ENCODE measurements around the gene PISD.
A peak's percentile ranks its signal among the peaks of the same experiment; 100 is the strongest.
"Not testable (repeated sequence)": the region's sequence is repeated elsewhere in the genome, so short reads cannot be mapped to it uniquely, and the experiment has no call there.

The PISD gene

GRCh38 chr22:31604746-31605705, 57.0 kb downstream of the PISD start:
- DNase-seq, result no peak

GRCh38 chr22:31604137-31604705, 57.8 kb downstream of the PISD start:
- DNase-seq, result no peak

- no peak for DNase-seq
These were observed 58.4 kb downstream of the PISD start for GRCh38 chr22:31603574-31603973.

- no peak for DNase-seq
These were observed 58.9 kb downstream of the PISD start for GRCh38 chr22:31603081-31603525.

DNA sequence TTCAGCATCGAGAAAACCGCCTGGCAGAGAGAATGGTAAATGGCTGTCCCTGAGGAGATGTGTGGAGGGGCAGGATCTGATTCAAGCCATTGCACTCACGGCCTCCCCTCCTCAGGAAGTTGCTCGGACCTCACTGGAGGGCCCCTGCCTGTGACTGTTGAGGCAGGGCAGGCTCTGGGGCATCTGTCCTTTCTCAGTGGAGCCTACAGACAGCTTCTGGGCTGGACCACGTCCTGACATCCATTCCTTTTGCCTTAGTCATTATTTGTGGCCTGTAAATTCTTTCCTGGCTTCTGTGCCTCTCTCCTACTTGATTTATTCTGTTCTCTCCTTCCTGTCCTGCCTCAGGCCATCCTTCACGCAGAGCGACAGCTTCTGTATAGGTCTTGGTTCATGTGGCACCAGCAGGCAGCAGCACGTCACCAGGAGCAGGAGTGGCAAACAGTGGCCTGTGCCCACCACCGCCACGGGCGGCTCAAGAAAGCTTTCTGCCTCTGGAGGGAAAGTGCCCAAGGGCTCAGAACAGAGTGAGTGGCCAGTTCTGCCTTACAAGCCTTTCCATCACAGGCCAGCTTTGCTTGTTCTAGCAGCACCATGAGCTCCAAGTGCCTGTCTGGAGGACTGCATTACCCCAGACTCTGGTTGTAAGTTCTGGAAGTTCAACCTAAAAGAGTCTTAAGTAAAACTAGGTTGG, 59.6 kb downstream of the PISD start:
- no peak for DNase-seq

GRCh38 chr22:31595271-31595670, 66.7 kb downstream of the PISD start:
- DNase-seq, result no peak

DNA sequence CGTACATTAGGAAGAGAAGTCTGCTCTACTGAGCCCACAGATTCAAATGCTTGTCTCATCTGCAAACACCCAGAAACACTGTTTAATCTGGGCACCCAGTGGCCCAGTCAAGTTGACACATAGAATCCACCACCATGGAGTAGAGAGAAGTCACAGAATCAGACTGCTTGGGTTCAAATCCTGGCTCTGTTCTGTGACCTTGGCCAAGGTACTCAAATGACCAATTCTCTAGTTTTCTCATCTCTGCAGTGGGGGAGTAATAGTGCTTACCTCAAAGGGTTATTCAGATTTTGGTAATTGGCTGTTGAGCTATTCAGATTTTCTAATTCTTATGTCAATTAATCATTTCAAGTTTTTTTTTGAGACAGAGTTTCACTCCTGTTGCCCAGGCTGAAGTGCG, 71.9 kb downstream of the PISD start:
- not testable (repeated sequence) for DNase-seq

GRCh38 chr22:31588970-31589675, 72.9 kb downstream of the PISD start:
- DNase-seq, result no peak

GRCh38 chr22:31586137-31586920, 75.7 kb downstream of the PISD start:
- DNase-seq, result no peak

DNA sequence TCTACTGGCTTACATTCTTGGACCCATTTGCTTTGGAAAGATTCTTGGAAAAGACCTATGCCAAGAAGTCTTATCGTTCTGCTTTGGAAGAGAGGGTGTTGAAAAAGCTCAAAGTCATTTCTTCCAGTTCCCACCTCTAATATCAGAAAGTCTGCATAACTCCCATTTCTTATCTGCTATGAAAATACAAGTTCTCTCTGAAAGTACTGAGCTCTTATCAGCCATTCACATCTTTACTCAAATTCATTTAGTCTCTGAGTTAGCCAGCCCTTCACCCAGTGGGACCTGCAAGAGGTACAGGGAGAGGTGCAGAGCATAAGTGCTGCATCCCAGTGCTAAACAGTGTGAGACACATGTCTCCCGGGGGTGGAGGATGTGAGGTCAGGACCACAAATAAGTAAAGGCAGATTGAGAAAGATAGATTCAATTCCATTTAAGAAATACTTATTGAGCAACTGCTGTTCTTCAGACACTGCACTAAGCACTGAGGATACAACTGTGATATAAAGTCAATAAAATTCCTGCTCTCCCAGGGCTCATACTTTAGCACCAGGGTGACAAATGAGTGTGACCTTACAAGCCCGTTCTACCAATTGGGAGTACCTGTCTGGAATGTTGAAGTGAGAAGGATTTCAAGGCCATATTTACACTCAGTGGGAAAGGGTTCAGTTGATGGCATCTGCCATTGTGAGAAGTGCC, 76.7 kb downstream of the PISD start:
- no peak for DNase-seq

GRCh38 chr22:31584804-31585160, 77.2 kb downstream of the PISD start:
- no peak for DNase-seq

- DNase-seq, result no peak
These were observed 78.0 kb downstream of the PISD start for GRCh38 chr22:31583861-31584485.

DNA sequence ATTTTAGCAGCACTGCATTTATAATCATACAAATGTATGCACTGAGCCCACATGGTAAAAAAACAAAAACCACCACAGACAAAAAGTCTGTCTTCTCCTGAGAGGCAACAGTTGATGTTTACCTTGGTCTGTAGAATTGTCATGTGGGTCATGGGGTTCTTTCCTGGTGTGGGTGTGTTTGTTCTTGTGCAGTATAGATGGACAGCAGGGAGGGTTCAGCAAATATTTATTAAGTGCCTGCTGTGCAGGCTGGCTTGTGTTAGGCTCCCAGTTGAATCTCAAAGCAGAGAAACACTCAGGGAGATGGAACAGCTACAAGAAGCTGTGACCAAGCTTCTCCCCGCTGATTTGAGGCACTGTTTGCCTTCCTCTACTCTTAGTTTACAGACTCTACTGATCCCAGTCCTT, 82.2 kb downstream of the PISD start:
- DNase-seq, result peak; percentile 98

GRCh38 chr22:31578171-31578570, 83.8 kb downstream of the PISD start:
- peak; percentile 8 for DNase-seq

- no peak for DNase-seq
These were observed 84.3 kb downstream of the PISD start for GRCh38 chr22:31577711-31578110.

- no peak for DNase-seq
These were observed 86.8 kb downstream of the PISD start for GRCh38 chr22:31575190-31575589.

DNA sequence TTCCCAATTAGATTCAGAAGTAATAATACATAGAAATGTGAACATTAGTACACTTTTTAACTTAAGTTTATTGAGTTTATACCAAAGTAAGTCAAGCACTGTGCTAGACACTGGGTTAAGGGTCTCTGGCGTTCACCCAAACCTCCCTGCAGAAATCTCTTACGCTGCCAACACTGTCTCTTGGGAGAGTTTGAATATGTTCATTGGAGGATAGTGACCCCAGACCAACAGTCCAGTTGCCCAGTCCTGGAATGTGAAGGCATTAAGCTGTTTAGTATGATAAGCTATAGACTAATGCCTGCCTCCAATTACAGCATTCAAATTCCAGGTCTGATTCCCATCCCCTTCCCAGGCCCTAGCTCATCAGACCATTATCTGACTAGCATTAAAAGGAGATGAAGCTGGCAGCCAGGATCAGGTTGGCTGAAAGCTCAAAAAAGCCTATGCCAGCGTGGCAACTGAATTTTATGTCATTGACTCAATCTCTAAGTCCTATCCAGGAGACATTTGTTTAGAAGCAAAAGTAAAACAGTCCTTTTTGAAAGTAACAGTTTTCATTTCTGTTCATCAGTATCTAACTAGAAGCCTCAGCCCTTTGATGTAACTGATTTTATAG, 87.9 kb downstream of the PISD start:
- DNase-seq, result no peak

GRCh38 chr22:31572939-31573338, 89.1 kb downstream of the PISD start:
- DNase-seq, result no peak

GRCh38 chr22:31569126-31569525, 92.9 kb downstream of the PISD start:
- no peak for DNase-seq
